Stimulated activated CD4-positive, alpha-beta T cell treated with anti-CD3 and anti-CD28 coated beads, Interleukin-2, amount 100 ng/mL, for 24 hours (primary cell): ENCODE results near the gene MOG.

Source experiments
- DNase-seq, 2 donors: peaks; one replicate each; pipeline ENCODE4 v3.0.0-alpha.2; 2020

Gene MOG

DNA sequence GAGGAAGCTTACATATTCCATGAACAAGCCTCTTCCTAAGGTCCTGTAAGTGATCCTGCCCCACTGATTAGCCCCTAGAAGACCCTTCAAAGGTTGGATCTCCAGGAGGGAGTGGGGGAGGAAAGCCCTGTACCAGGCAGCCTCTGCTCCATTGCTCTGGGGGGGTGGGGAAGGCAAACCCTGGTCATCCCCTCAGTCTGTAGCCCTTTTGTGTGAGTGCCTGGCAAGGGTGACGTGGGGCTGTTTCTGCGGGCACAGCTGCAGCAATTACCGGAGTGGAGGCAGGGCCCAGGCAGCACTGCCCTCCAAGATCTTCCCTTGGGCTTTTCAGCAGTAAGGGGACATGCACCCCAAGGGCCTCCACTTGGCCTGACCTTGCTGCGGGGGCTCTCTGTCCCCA lies at the start of gene MOG:
Gene MOG (plus strand): TSS at position 295 of the 400 bp plus-strand sequence. CDS start 118 bp downstream, outside the sequence.
- no peak for DNase-seq

- no peak for DNase-seq
These were observed 48.8 kb upstream of the MOG start for GRCh38 chr6:29608131-29608530.

- DNase-seq: no peak
These were observed 46.4 kb upstream of the MOG start for GRCh38 chr6:29610540-29610939.

DNA sequence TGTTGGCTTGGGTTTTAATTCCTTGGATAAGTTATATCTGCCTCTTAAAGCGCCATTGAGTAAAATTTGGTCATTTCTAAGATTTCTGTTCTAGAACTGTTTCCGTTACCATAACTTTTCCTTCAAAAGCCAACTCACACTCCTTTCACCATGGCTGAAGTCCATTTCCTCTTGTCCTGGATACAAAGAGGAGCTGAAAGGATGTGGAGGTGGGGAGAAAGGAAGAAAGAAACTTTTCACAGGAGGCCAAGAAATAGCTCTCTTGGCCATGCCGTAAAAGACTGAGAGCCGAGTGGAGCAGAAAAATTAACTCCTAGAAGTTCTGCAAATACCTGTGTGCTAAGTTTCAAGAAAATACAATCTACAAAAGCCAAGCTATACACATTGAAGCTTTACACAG lies 45.5 kb upstream of the MOG start:
- no peak for DNase-seq

- no peak for DNase-seq
These were observed 38.9 kb upstream of the MOG start for GRCh38 chr6:29617782-29618554.

- DNase-seq: no peak
These were observed 37.2 kb upstream of the MOG start for GRCh38 chr6:29619578-29620160.

DNA sequence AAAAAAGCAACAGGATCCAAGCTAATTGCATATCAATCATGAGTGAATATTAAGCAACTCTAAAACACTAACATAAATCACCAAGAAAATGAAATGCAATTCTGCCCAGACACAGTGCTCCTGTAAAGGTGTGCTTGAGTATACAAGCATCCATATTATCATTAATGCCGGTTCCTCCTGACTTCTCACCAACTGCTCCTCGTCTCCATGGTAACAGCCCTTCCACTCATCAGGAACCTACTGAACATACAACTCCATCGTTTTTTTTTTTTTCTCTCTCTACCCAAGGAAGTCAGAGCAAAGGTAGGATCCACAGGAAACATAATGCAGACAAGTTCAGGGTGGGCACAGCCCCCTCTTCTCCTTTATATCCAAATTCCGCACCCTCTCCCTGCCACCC lies 36.3 kb upstream of the MOG start:
- no peak for DNase-seq

DNA sequence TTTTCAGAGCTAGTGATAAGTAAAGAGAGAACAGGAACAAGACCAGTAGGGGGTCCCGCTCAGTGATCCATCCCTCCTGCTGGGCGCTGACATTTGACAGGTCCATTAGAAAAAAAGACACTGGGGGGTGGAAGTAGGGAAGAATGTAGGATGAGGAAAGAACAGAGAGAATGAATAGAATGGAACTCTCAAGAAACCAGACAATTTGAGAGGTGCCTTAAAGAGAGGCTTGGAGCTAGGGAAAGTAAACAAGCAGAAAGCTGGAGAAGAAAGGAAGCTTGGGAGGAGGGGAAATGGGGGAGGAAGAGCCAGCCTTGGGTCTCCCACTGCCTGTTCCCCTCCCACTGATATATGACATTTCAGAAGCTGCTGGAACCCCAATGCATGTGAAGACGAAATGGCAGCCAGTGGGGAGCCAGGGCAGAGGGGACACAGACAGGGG lies 32.4 kb upstream of the MOG start:
- DNase-seq: no peak

- no peak for DNase-seq
These were observed 31.5 kb upstream of the MOG start for GRCh38 chr6:29625337-29625930.

DNA sequence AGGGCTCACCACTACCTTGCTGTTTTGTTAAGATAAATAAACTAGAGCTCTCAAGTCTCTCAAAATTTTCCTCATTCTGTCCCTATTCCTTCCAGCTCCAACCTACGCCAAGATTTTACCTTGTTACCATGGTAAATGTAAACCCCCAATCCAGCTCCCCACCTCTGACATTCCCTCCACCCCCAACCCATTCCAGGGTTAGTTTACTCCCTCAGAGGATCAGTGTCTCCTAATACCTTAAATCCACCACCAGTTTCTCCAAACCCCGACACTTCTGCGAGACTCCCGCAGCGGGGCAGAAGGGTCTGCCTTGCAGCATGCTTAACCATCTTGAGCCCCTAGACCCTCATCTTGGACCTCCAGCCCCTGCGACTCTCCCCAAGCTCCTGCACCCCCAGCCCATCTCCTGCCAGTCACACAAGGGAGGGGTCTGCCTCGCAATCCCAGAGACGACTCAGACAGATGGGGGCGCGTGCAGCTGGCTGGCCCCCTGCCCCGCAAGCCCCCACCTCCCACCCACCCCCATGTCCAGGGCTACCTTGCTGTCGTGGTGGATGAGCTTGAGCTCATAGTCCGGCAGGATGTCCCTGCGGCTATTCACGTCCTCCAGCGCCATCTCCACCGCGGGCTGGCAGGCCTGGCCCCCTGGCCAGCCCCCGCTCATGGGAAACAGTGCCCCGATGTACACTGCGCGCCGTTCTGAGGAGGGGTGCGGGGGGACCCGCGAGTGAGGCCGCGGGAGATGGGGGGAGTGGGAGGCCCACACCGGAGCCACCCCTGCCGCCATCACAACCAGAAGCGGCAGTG lies 29.7 kb upstream of the MOG start:
- DNase-seq: no peak

DNA sequence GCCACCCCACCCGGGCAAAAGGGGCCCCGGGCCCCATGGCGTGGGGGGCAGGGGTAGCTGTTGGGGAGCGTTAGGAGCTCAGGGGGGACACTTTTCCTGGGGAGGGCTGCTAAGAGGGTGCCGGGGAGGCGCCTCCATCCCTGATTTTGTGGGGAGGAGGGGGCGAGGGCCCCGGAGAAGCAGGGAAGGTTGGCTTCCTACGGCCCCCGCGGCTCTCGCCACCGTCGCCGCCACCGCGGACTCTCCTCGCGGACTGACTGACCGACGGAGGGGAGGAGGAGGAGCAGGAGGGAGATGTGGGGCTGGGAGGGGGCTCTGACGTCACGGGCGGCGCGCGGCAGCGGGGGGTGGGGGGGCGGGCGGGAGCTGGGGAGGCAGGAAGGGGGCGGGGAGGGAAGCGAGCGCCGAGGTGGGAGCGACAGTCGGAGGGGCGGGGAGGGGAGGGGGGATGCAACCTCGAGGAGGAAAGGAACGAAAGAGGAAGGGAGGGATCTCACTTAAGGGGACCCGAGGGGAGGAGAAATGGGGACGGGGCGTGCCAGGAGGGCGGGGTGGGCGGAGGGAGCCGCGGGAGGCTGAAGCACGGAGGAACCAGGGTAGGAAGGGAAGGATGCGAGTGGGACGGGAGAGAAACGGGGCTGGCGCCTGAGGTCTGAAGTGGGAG lies 29.0 kb upstream of the MOG start:
- peak; percentile 58 to 61 for DNase-seq

DNA sequence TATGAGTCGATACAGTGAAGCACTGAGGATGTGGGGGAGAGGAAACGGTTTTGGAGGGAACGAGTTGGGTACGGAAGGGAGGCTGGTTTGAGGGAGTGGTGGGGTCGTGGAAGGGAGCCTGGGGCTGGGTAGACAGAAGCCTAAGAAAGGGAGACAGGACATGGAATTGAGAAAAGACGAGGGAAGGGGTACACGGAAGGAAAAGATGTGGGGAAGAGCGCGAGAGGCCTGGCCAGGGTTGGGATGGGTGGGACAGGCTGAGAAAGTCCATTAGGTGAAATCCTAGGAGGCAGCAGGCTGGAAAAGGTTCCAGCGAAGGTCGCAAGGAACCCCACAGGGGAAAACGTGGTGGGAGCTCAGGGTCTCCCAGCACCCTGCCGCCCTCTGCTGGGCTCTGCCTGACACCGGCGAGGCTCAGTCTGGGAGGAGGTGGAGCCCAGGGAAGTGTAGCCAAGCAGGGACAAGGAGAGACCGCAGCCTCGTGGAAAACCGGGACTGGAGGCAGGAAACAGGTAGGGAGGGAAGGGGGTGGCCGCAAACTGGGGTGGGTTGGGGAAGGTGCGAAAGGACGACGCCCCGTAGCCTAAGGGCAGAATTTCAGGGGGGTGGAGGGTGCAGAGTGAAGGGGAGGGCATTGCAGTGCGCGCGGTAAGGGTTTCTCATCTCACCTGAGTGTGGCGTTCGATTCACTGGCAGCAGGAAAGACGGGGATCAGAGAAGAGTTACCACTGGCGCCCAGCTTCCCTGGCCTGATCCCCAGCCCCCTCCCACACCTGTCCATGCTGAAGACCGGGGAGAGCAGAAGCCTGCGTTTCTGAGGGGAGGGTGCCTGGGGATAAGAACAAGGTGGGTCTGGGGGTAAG lies 28.2 kb upstream of the MOG start:
- DNase-seq: peak; percentile 69

- no peak for DNase-seq
These were observed 27.3 kb upstream of the MOG start for GRCh38 chr6:29629571-29629970.

DNA sequence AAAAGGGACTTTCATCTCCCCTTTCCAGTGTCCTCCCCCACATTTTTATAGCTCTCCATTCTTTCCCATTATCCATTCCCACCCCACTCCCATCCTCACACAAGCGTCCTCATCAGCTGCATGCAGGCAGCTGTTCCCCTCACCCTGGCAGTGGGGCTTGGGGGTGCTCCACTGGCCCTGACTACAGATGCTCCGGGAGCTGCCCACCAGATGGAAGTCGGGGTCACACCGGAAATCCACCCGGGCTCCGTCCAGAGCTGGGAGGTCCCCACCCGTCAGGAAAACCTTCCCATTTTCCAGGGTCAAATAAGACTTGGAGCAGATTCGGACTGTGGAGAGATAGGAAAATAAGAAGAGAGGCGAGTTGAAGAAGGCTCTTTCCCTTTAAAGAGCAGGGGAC lies 26.6 kb upstream of the MOG start:
- no peak for DNase-seq

DNA sequence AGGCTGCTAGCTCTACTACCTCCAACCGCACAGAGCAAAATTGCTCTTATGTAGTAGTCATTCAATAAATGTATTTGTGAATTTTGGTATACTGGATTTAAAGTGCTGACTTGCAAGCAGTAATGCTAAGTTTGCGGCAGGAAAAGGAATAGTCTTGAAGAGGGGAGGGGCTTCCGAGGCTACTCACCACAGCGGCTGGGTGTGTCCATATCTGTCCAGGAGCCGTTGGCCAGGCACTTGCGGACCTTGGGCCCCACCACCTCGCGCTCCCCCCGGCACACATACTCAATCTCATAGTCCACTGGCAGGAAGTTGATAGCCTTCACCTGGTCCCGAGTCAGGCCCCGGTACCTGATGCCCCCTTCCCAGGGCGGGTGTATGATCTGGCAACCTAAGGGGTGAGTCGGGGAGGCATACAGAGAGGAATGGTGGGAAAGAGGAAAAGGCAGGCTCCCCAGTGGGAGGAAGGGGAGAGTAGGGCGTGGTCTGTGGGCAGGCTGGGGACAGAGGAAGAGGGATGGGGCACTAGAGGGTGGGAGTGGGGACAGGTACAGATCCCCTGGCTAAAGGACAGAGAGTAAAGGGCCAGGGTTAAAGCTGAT lies 25.6 kb upstream of the MOG start:
- no peak for DNase-seq

- DNase-seq: peak; percentile 49 to 61
These were observed 24.8 kb upstream of the MOG start for GRCh38 chr6:29631860-29632731.

GRCh38 chr6:29632789-29633533 lies 23.9 kb upstream of the MOG start, which contains the start of gene GABBR1:
Gene GABBR1 (minus strand): TSS chr6:29633183. CDS start chr6:29632385, 798 bp downstream.
- peak; percentile 73 to 80 for DNase-seq

GRCh38 chr6:29633534-29633905 lies 23.4 kb upstream of the MOG start:
- DNase-seq: no peak

DNA sequence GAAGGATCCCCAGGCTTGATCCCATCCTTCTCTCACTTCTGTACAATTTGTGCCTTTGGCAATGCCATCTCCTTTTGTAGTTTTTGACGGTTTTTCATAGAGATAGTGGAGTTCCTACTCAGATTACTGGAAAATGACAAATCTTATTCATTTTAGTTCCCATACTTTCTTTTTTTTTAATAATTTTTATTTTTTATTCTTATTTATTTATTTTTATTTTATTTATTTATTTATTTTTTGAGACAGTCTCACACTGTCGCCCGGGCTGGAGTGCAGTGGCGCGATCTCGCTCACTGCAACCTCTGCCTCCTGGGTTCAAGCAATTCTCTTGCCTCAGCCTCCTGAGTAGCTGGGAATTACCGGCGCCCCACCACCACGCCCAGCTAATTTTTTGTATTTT lies 19.6 kb upstream of the MOG start:
- no peak for DNase-seq
